Loucy (cell line): Measurements from ENCODE around the gene FAM240A.

ENCODE experiments used
- H2AFZ ChIP-seq: fragments of 200-600 bp; sonication (generic); 2 replicates; pipeline ENCODE4 v1.6.0; 2016; ENCODE audit warnings: antibody characterized with exemption, mild to moderate bottlenecking, low read length, moderate library complexity
- H3F3A ChIP-seq: fragments of 200-600 bp; 2 replicates; pipeline ENCODE4 v1.6.0; 2016; ENCODE audit warnings: antibody characterized with exemption, low read depth, mild to moderate bottlenecking
- H3K27me3 ChIP-seq: fragments of 200-600 bp; sonication (generic); 2 replicates; pipeline ENCODE4 v1.6.1; 2014; ENCODE audit warnings: low read length, mild to moderate bottlenecking; ENCODE audit not compliant: insufficient read depth, poor library complexity, severe bottlenecking
- H3K36me3 ChIP-seq: fragments of 200-600 bp; sonication (generic); 2 replicates; pipeline ENCODE4 v1.6.1; 2016; ENCODE audit warnings: low read length; ENCODE audit not compliant: insufficient read depth
- H3K4me1 ChIP-seq: fragments of 200-600 bp; sonication (generic); 2 replicates; pipeline ENCODE4 v1.5.1; 2014; ENCODE audit warnings: low read length, mild to moderate bottlenecking; ENCODE audit not compliant: insufficient read depth, poor library complexity, severe bottlenecking
- H3K4me2 ChIP-seq: fragments of 200-600 bp; sonication (generic); 2 replicates; pipeline ENCODE4 v1.6.0; 2014; ENCODE audit warnings: antibody characterized with exemption, low read length, low read depth, mild to moderate bottlenecking; ENCODE audit not compliant: poor library complexity, severe bottlenecking
- H3K4me3 ChIP-seq: fragments of 200-600 bp; sonication (generic); 2 replicates; pipeline ENCODE4 v1.5.1; 2014; ENCODE audit warnings: low read length, mild to moderate bottlenecking, mixed read lengths; ENCODE audit not compliant: poor library complexity, severe bottlenecking
- H3K79me2 ChIP-seq: fragments of 200-600 bp; sonication (generic); 2 replicates; pipeline ENCODE4 v1.6.1; 2014; ENCODE audit warnings: low read length; ENCODE audit not compliant: insufficient read depth
- H3K9ac ChIP-seq: fragments of 200-600 bp; sonication (generic); 2 replicates; pipeline ENCODE4 v1.6.0; 2014; ENCODE audit warnings: mild to moderate bottlenecking, low read depth, low read length, moderate library complexity; ENCODE audit not compliant: poor library complexity, severe bottlenecking
- H3K9me2 ChIP-seq: fragments of 200-600 bp; sonication (generic); replicated peaks from 2 replicates; pipeline ENCODE4 v1.6.1; 2016; ENCODE audit warnings: low read depth, low read length, mixed read lengths
- H3K9me3 ChIP-seq: fragments of 200-600 bp; sonication (generic); 2 replicates; pipeline ENCODE4 v1.6.1; 2014; ENCODE audit warnings: mild to moderate bottlenecking, antibody characterized with exemption, low read length, low read depth; ENCODE audit not compliant: insufficient read depth
- H4K20me1 ChIP-seq: fragments of 200-600 bp; sonication (generic); 2 replicates; pipeline ENCODE4 v1.6.0; 2014; ENCODE audit warnings: antibody characterized with exemption, low read length, mild to moderate bottlenecking; ENCODE audit not compliant: insufficient read depth, poor library complexity, severe bottlenecking
- CTCF ChIP-seq: fragments of 200-600 bp; sonication (generic); conservative IDR thresholded peaks from 2 replicates; pipeline ENCODE4 v1.5.1; 2014; ENCODE audit warnings: mild to moderate bottlenecking, antibody characterized with exemption, low read length
- EZH2phosphoT487 ChIP-seq: fragments of 200-600 bp; IDR thresholded peaks from 2 replicates; pipeline ENCODE4 v1.6.1; 2018; ENCODE audit warnings: antibody characterized with exemption, mild to moderate bottlenecking, moderate library complexity, borderline replicate concordance

Gene FAM240A

GRCh38 chr3:46669191-46669999 is 57.1 kb downstream of the FAM240A start:
- H3K4me2 ChIP-seq: no peak overlapping the region
- H3K4me1 ChIP-seq: no peaks in the 10 kb centered on the region
- no peaks in the 10 kb centered on the region for H3K36me3 ChIP-seq
- H3K9me3 ChIP-seq: no peaks in the 10 kb centered on the region
- no peak overlapping the region for H2AFZ ChIP-seq
- TF ChIP-seq CTCF (no peak), EZH2phosphoT487 (no peak)
- H3K27me3 ChIP-seq: no peaks in the 10 kb centered on the region
- no peak overlapping the region for H3K9ac ChIP-seq
- H3K79me2 ChIP-seq: no peaks in the 10 kb centered on the region
- no peaks in the 10 kb centered on the region for H3K9me2 ChIP-seq
- no peaks in the 10 kb centered on the region for H4K20me1 ChIP-seq
- H3K4me3 ChIP-seq: no peak overlapping the region
- no peaks in the 10 kb centered on the region for H3F3A ChIP-seq

- H3K9me2 ChIP-seq: no peaks in the 10 kb centered on the region
- no peak overlapping the region for H3K9ac ChIP-seq
- TF ChIP-seq CTCF (no peak), EZH2phosphoT487 (no peak)
- no peaks in the 10 kb centered on the region for H3K36me3 ChIP-seq
- no peak overlapping the region for H2AFZ ChIP-seq
- no peaks in the 10 kb centered on the region for H3K79me2 ChIP-seq
- H3K4me2 ChIP-seq: no peak overlapping the region
- no peaks in the 10 kb centered on the region for H3K4me1 ChIP-seq
- H3K27me3 ChIP-seq: no peaks in the 10 kb centered on the region
- no peaks in the 10 kb centered on the region for H3F3A ChIP-seq
- H3K9me3 ChIP-seq: no peaks in the 10 kb centered on the region
- no peak overlapping the region for H3K4me3 ChIP-seq
- no peaks in the 10 kb centered on the region for H4K20me1 ChIP-seq
Observed at GRCh38 chr3:46670000-46670890, 57.9 kb downstream of the FAM240A start.

GRCh38 chr3:46670891-46671427 is 58.6 kb downstream of the FAM240A start:
- H3K4me1 ChIP-seq: no peaks in the 10 kb centered on the region
- H2AFZ ChIP-seq: no peak overlapping the region
- H3K27me3 ChIP-seq: no peaks in the 10 kb centered on the region
- H3K36me3 ChIP-seq: no peaks in the 10 kb centered on the region
- no peak overlapping the region for H3K4me2 ChIP-seq
- no peaks in the 10 kb centered on the region for H3K79me2 ChIP-seq
- no peak overlapping the region for H3K4me3 ChIP-seq
- no peaks in the 10 kb centered on the region for H3K9me2 ChIP-seq
- H4K20me1 ChIP-seq: no peaks in the 10 kb centered on the region
- no peak for TF ChIP-seq CTCF
- no peak for TF ChIP-seq EZH2phosphoT487
- no peaks in the 10 kb centered on the region for H3K9me3 ChIP-seq
- no peak overlapping the region for H3K9ac ChIP-seq
- H3F3A ChIP-seq: no peaks in the 10 kb centered on the region
